T-helper 22 cell (primary cell): ENCODE results near the gene SEC62.

Experiments
- DNase-seq: peaks from one replicate; pipeline ENCODE4 v3.0.0-alpha.2; 2020; ENCODE audit warnings: low read depth

The SEC62 gene

DNA sequence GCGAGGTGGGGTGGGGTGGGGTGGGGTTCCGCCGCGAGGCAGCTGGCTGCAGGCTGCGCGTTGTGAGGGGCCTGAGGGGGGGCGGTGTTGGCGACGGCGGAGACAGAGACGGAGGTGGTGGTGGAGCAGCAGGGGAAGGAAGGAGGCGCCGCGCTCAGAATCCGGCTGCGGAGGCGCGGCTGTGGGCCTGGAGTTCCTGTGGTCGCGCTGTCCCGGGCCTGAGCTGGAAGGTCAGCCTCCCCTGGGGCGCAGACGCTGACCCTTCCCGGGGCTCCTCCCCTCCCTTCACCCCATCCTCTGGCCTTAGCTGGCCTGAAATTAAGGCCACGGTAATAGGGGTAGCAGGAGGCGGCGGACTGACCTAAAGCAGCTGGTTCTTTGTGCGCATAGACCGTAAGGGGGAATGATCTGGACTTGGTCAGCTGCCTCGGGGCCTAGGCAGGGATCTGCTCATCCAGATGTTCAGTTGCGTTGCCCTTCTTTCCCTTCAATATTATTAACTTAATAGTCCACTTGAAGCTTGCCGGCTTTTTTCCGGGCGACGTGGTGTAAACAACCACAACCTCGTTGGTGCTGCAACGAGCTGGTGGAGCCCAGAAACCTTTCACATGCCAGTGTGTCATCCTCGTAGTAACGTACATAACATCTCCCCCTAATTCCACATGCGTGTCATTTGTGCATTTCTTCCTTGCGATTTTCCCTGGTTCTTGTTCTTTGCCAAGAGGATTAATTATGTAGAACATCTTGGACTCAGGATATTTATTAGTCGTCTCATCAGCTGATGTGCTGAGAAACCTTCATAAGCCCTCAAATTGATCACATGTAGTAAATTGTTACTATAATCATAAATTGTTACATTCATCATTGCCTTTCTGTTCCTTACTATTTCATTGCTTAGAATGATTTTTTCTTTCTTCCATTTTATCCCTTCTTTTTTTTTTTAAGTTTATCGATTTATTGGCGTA, 626 bp downstream of the SEC62 start:
- DNase-seq = peak; percentile 8

DNA sequence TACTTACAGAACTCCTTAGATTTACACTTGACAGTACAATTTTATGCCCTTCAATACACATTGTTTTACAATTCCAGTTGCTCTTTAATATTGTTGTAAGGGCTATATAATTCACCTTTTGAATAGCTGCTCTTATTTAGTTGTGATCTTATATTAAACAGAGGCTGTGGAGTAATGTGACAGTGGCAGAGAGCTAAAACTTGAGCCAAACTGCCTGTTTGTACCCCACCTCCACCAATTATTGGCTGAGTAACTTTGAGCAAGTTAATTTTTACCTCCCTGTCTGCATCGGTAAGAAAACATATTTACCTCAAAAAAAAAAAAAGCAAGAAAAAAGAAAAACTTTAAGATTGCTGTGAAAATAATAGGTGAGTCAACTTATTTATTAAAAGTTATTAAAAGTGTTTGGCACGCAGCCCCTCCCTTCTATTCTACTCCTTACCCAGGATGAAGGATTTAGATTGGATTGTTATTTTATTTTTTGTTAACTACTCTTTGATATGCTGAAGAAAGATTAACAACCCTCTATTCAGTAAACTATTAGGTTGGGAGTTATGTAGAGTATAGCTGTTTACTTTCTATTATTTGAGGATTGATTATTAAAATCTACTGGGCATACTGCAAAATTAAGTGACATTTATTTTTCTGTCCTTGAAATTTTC, 1.7 kb downstream of the SEC62 start:
- DNase-seq = no peak

DNA sequence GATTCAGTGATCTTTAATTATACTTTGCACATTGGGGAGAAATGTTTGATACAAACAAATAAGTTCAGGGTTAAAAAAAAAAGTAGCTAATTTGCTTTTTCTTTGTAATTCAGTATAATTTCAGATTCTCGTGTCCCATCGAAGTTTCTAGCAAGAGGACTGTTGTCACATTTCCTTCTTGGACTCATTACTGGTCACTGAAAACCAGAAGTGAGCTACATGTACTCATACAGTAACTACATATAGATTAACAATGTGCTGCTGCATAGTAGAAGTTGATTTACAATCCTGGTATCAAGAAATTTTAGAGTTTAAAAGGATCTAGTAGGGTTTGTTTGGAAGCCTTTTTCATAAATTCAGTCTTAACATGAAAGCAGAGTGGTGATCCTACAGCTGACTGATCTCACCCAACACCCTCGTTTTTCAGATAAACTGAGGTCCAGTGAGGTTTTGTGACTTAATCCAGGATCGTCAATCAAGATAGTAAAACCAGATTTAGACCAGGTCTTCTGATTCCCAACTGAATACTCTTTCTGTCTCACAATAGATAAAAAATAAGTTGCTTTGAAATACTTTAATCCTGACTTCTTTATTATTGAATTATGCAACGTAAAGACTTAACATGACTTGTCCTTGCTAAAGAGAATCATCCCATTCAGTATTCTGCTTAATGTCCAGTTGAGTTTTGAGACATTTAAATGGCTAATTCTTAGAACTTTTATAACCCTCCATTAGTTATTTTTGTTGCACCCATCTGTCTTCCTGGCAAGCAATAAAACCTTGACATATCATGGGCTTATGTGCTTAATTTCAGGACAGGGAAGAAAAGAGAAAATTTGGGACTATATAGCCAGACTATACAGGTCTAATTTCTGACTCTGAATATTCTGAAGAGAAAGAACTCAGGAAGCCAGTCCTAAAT, 2.8 kb downstream of the SEC62 start:
- DNase-seq = no peak

DNA sequence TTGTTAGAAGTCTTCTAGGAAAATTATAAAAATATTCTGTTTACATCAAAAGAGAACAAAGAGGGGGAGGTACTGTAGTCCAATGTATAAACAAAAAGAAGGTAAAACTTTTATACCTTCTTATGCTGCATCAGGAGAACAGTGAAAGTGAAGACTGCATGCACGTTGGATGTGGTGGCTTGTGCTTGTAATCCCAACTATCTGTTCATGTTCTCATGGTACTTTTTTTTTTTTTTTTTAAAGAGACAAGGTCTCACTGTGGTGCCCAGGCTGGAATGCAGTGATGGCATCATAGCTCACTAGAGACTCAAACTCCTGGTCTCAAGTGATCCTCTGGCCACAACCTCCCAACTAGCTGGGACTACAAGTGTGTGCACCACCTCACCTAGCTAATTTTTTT, 4.2 kb downstream of the SEC62 start:
- no peak for DNase-seq

DNA sequence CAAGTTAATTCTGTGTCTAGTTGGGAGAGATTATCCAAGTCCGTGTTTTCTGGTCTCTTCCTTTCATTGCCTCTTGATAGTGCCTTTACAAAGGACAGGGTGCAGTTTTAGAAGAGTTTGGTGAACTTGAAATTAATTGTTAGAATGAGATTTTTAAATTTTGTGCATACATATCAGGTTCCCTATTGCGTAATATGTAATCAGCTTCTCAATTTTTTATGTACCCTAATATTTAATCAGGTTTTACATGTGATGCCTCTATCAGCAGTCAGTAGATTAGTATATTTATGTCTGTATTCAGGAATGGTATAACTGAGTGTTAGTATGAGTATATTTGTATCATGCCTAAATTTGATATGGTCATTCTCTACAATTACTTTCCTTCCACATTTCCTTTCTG, 4.9 kb downstream of the SEC62 start:
- DNase-seq = no peak

DNA sequence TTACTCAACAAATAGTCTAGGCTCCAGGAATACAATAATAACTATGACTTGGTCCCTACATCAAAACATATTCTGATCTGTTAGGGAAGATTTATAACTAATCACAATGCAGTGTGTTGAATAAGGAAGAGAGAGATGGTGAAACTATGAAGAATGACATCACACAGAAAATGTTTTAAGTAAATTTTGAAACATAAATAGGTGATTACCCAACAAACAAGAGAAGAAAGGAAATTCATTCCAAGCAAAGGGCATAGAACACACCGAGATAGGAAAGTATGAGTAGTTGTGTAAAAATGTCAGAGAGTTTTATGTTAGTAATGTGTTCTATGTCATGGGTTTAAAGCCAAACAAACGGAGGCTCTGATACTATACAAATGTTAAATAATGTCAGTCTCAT, 13.4 kb downstream of the SEC62 start:
- DNase-seq = no peak

DNA sequence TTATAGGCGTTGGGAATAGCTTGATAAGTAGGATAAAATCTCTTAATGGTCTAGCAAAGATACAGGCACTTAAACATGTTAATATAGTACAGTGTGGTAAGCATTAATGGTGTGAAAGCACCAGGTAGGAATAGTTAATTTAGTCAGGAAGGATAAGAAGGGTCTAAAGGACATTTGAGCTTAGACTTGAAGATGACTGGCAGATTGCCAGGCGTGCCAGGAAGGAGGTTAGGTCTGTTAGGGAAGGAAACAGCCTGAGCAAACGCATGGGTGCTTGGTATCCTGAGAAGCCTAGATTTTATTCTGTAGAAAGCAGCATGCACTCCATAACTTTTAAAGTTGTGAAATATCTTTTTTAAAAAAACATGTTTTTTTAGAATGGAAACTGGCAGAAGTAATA, 17.7 kb downstream of the SEC62 start:
- no peak for DNase-seq

DNA sequence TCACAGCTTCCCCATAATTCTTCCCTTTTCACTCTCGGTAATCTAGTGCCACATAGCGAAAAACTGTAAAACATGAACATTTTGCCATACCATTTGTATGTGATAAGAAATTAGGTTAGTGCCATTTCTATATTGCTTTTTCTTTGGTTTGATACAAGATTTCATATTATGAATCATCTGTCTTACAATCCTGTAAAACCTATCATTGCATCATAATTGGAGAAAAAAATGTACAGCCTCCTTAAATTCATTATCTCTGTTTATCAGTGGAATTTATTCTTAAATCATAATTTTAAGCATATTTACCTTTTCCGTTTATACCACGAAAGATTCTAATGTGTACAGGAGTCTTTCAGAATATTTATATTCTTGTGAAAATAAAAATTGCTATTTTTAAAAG, 23.8 kb downstream of the SEC62 start:
- no peak for DNase-seq

DNA sequence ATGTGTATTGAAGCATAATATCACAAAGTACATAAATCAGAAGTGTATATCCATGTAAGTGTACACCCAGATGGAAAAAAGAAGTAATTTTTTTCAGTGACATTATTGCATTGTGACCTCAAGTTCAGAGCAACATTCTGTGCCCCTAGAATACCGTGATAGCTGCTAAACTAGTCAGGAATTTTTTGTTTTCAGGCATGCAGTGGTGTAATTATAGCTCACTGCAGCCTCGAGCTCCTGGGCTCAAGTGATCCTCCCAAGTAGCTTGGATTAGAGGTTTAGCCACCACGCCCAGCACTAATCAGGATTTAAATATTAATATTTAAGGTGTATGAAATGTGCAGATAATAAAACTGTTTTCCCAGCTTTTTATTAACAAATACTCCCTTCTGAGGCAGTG, 25.5 kb downstream of the SEC62 start:
- DNase-seq = no peak

DNA sequence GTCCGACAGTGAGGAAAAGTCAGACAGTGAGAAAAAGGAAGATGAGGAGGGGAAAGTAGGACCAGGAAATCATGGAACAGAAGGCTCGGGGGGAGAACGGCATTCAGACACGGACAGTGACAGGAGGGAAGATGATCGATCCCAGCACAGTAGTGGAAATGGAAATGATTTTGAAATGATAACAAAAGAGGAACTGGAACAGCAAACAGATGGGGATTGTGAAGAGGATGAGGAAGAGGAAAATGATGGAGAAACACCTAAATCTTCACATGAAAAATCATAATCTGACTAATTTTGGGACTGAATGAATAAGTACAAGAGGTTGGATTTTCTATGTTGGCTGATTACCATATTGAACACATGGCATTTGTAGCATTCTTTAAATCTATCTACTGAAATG, 26.2 kb downstream of the SEC62 start:
- DNase-seq = no peak

DNA sequence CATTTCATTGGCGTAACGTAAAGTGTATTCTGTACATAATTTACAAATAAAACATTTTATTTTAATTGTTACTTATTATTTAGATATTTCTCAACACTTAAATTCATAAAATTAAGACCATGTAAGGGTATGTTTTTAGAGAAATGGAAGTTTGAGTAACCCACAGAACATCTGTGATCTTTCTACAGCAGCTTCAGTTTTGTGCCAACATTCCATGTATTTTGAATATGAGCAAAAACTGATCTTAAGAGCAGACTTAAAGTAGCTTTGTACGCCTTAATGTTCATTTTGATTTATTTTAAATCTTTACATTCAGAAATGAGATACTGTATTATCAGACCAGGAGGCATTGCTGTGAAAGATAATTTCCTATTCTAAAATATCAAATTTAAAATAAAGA, 27.2 kb downstream of the SEC62 start:
- no peak for DNase-seq

DNA sequence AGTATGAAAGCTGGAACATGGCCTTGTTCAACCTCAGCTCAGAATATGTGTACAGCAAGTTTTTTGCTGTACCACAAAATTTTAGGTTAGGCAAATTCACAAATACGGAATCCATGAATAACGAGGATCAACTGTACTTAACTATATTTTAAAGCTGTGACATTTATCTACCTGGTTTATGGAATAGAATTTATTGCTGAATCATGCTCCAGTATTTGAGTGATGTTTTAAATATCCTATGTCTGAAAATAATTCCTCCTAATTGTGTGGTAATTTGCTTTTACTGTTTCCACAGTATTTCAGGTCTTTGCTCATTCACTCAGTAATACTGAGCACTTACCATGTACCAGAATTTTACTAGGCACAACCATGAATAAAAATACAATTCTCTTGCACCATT, 29.5 kb downstream of the SEC62 start:
- DNase-seq = no peak

DNA sequence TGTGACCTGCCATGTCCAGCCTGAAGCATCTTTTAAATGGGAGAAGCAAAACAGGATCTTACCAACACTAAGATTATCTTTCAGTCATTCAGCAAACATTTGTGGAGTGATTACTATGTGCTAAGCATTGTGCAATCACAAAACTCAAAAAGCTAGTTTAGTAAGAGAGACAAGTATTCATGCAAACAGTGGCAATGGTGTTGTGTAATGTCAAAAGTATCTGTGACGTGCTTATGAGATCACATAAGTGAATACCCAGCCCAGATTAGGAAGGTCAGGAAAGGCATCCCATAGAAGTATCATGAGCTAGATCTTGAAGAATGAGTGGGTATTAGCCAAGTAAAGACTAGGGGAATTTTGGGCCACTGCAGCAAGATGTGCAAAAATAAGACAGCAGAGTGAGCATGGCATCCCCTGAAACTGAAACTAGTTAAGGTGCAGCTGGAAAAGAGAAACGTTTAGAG, 32.1 kb downstream of the SEC62 start:
- DNase-seq = no peak

DNA sequence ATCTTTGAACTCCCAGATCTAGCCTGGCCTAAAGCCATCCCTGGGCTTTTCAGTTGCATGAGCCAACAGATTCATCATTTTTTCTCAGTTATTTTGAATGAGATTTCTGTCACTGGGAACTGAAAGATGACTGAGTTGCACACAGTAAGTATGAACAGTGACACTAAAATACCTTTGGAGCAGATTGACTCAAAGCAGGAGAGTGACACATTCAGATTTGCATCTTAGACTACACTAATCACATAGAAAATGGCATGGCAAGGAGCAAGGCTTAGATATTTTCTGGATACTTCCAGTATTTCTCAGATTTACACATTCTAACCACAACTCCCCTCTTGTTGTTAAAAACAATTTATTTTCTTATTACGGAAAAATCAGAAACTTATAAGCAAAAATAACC, 32.8 kb downstream of the SEC62 start:
- DNase-seq = no peak

DNA sequence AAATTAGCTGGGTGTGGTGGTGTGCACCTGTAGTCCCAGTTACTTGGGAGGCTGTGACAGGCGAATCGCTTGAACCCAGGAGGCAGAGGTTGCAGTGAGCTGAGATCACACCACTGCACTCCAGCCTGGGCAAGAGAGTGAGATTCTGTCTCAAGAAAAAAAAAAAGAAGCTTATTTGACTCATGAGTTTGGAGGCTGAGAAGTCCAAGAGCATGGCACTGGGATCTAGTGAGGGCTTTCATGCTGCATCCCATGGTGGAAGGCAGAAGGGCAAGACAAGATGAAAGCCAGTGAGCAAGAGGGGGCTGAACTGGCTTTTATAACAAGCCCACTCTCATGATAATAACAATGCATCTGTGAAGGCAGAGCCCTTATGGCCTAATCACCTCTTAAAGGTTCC, 33.4 kb downstream of the SEC62 start:
- DNase-seq = no peak

DNA sequence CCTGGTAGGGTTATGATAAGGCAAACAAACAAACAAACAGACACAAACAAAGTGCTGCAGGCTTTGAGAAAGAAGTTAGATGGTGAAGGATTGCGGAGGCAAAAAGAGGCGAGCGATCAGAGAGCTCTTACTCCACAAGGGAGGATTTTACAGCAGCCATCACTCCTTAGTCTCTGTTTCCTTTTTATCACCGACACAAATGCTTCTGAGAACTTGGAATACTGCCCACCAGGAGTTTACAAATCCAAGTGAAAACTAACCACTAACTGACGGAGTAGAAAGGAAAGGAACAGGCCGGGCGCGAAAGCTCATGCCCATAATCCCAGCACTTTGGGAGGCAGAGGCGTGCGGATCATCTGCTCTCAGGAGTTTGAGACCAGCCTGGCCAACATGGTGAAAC, 35.6 kb downstream of the SEC62 start:
- DNase-seq = no peak

DNA sequence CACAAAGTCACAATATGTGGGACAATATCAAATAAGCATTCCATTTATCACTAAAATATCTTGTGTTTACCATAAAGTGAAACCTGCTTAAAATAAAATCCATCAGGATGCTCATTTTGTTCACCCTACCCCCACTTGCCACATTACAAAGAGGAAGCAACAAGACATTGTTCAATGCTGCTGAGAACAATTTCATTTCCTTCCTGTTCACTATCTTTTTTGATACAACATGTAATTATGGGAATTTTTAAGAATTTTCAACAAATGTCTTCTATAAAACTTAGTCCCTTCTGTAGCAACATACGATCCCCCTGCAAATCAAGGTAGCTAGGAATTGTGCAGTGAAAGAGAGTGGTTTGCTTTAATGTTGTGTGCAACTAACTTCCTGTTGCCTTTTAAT, 36.3 kb downstream of the SEC62 start:
- no peak for DNase-seq

DNA sequence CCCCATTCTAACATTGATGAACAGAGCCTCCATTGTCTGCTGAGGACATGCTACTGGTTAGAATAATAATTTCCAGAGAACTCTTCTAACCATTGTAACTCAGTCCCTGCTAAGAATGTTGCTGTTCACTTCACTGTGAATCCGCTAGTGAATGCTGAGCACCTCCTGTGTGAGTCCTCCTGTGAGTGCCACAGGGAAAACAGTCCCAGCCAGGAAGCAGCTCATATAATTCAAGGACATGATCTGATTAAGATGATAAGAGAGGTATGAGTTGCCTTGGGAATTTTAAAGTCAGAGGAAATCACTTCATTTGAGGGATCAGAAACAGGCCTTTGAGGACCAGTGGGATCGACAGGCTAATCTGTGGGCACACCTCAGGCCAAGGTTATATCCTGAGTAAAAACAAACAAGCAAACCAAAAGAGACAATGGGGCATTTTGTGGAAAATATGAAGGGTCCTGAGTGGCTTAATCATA, 37.3 kb downstream of the SEC62 start:
- no peak for DNase-seq

DNA sequence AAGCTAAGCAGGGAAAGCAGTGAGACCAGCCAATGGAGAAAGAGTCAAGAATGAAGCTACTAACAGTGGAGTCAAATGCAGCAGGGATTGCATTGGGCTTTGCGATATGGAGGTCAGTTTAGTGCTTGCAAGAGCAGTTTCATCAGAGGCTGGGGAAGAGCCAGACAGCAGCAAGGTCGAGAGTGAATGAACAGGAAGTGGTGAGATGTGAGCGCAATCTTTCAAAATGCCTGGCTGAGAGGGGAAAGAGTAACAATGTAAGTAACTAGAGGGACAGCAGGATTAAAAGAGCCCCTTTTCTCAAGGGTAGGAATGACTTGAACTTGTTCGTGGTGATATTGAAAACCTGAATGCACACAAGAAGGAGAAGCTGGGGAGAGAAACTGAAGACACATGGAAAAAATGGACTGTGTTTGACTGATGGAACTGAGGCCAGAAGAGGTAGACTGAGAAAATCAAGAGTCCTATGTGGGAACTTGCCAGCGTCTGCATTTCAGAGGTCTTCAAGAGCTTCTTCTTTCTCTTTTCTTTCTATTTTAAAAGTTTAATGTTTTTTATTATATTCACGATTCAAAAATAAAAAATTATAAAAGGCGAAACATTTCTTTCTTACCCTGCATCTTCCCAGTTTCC, 40.5 kb downstream of the SEC62 start:
- no peak for DNase-seq

DNA sequence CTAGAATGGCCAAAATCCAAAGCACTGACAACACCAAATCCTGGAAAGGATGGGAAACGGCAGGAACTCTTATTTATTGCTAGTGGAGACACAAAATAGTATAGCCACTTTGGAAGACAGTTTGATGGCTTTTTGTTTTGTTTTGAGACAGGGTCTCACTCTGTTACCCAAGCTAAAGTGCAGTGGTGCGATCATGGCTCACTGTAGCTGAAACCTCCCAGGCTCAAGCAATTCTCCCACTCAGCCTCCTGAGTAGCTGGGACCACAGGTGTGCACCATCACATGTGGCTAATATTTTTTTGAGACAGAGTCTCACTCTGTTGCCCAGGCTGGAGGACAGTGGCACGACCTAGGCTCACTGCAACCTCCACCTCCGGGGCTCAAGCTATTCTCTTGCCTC, 43.9 kb downstream of the SEC62 start:
- no peak for DNase-seq

DNA sequence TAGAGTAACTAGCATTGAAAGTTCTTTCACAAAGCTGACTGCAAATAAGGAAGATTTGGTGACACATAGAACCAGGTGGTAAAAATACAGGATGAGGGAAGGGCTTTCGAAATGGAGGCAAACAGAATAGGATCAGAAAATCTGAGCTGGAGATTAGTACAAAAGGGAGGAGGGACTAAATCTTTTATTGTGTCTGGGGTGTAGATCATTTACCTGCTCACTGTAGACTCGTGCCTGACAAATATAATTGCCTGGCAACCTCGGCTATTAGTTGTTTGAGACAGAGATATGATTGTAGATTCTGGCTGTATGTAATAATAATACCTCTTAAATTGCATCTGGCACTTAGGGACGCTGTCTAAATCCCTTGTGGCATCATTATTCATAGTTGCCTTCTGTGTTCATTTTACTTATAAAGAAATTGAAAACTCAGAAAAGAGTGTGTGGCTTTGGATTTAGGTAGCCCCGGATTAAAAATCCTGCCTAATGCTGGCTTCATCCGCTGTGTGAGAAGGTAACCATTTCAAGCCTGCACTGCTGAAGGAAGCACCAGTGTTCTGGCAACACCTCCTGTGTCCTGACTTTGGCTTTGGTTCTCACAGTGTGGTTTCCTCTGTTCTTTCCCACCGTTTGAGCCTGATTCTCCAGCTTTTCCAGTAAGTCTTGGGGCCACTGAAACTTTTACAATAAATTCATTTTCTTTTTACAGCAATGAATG, 46.2 kb downstream of the SEC62 start:
- DNase-seq = no peak
